GM18873 (cell line): ENCODE measurements around the gene ANKLE2.

Source experiments
- ATAC-seq: cut with Tn5 transposase; IDR thresholded peaks from one replicate; pipeline ENCODE4 v1.9.1; 2021; ENCODE audit warnings: mild to moderate bottlenecking, moderate library complexity, moderate number of reproducible peaks; ENCODE audit not compliant: unreplicated experiment, low FRiP score

ANKLE2 gene

GRCh38 chr12:132723015-132723763 is 38.4 kb downstream of the ANKLE2 start:
- ATAC-seq = no peak

GRCh38 chr12:132720606-132721345 is 40.9 kb downstream of the ANKLE2 start:
- ATAC-seq = no peak

GRCh38 chr12:132719954-132720324 is 41.7 kb downstream of the ANKLE2 start:
- no peak for ATAC-seq

GRCh38 chr12:132719141-132719953 is 42.3 kb downstream of the ANKLE2 start:
- ATAC-seq = no peak

- no peak for ATAC-seq
Measured at GRCh38 chr12:132718644-132719043, 43.0 kb downstream of the ANKLE2 start.

GRCh38 chr12:132717531-132718387 is 43.9 kb downstream of the ANKLE2 start:
- no peak for ATAC-seq

- ATAC-seq = no peak
Measured at GRCh38 chr12:132717011-132717410, 44.6 kb downstream of the ANKLE2 start.

- no peak for ATAC-seq
Measured at GRCh38 chr12:132716356-132716755, 45.3 kb downstream of the ANKLE2 start.

GRCh38 chr12:132715874-132716273 is 45.8 kb downstream of the ANKLE2 start:
- no peak for ATAC-seq

GRCh38 chr12:132713123-132713522 is 48.5 kb downstream of the ANKLE2 start:
- ATAC-seq = no peak

- ATAC-seq = peak; percentile 1
Measured at GRCh38 chr12:132711080-132711843, 50.4 kb downstream of the ANKLE2 start.

GRCh38 chr12:132710405-132711079 is 51.1 kb downstream of the ANKLE2 start, which contains the start of gene PGAM5:
TSS of gene PGAM5 (plus strand) at chr12:132710842. CDS start at chr12:132710877, 35 bp downstream.
- ATAC-seq = peak; percentile 68

- ATAC-seq = peak; percentile 21
Measured at GRCh38 chr12:132710043-132710404, 51.6 kb downstream of the ANKLE2 start.

- ATAC-seq = no peak
Measured at GRCh38 chr12:132708150-132708549, 53.5 kb downstream of the ANKLE2 start.

- ATAC-seq = no peak
Measured at GRCh38 chr12:132707241-132707640, 54.4 kb downstream of the ANKLE2 start.

GRCh38 chr12:132703641-132704040 is 58.0 kb downstream of the ANKLE2 start:
- no peak for ATAC-seq

- ATAC-seq = no peak
Measured at GRCh38 chr12:132702640-132703039, 59.0 kb downstream of the ANKLE2 start.

GRCh38 chr12:132700212-132700822 is 61.3 kb downstream of the ANKLE2 start:
- no peak for ATAC-seq
